Ectodermal cell (in vitro differentiated cells): ENCODE data around the gene VTI1A.

ENCODE experiments used
- H3K27ac ChIP-seq: 2 replicates; pipeline ENCODE4 v1.7.0; 2013; ENCODE audit warnings: mild to moderate bottlenecking, low read depth, low read length; ENCODE audit not compliant: insufficient read depth, poor library complexity, severe bottlenecking
- H3K27me3 ChIP-seq: 2 replicates; pipeline ENCODE4 v1.7.0; 2013; ENCODE audit warnings: mild to moderate bottlenecking, low read length; ENCODE audit not compliant: insufficient read depth, control insufficient read depth, poor library complexity, severe bottlenecking
- H3K36me3 ChIP-seq: one replicate; pipeline ENCODE4 v1.7.0; 2013; ENCODE audit warnings: low read length; ENCODE audit not compliant: control insufficient read depth, insufficient read depth
- H3K4me1 ChIP-seq: one replicate; pipeline ENCODE4 v1.7.0; 2013; ENCODE audit warnings: low read length; ENCODE audit not compliant: control insufficient read depth, insufficient read depth
- H3K4me3 ChIP-seq: 2 replicates; pipeline ENCODE4 v1.7.0; 2013; ENCODE audit warnings: low read depth, low read length, control low read depth; ENCODE audit not compliant: insufficient read depth
- H3K9me3 ChIP-seq: 2 replicates; pipeline ENCODE4 v1.7.0; 2013; ENCODE audit warnings: mild to moderate bottlenecking, low read length, moderate library complexity; ENCODE audit not compliant: control insufficient read depth
- WGBS, 2 experiments: methylation state at CpG; one replicate each; pipeline ENCODE4 v1.1.7; 2013; ENCODE audit warnings: missing lambda C conversion rate in 2 of 2; 5-methylcytosine and 5-hydroxymethylcytosine counted together

VTI1A gene

DNA sequence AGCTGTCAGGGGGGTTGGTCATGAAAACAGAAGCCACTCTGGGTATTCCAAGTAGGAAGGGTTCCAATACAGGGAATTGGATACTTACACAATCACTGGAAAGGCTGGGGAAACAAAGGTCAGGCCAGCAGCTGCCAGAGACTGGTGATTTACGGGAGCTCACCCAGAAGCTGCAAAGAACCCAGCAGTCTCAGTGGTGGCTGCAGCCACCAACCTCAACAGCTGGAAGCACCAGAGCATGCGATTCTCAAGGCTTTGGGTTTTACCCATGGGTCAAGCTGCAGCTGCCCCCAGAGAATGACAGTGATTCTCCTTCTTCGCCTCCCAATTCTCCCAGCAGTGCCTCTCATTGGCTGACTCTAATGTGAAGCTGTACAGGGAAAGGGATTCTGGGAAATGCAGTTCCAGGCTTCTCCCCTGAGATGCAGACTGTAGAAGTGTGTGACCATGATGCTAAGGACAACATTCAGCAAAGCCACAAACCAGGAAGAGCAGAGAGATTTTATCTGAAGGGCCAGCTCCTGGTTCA is 395.9 kb downstream of the VTI1A start:
- no peaks in the 10 kb centered on the region for H3K9me3 ChIP-seq
- 73 to 76% methylated on average over 3 of the region's 3 CpGs for WGBS, 2 experiments
- H3K4me1 ChIP-seq: peaks cover 16% of the 10 kb centered on the region
- no peak overlapping the region for H3K27ac ChIP-seq
- no peaks in the 10 kb centered on the region for H3K27me3 ChIP-seq
- no peak overlapping the region for H3K4me3 ChIP-seq
- no peaks in the 10 kb centered on the region for H3K36me3 ChIP-seq

DNA sequence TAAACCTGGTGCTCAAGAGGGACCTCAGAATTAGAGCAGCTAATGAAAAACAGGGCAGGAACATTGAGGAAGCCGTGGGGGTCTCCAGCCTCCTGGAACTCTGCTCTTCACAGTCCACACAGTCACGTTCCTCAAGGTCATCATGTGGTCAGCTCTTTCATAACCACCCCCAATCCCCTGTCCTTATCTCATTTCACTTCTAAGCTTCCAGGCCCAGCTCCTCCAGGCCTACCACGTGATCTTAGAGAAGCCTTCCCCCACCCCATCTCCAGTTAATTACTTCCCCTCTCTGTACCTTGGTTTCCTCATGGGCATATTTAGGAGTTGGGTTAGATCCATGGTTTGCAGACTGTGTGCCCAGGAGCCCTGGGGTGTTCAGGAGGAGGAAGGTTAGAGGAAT is 396.6 kb downstream of the VTI1A start:
- no peaks in the 10 kb centered on the region for H3K36me3 ChIP-seq
- H3K9me3 ChIP-seq: no peaks in the 10 kb centered on the region
- H3K27ac ChIP-seq: no peak overlapping the region
- peaks cover 9% of the 10 kb centered on the region for H3K4me1 ChIP-seq
- H3K27me3 ChIP-seq: no peaks in the 10 kb centered on the region
- H3K4me3 ChIP-seq: no peak overlapping the region
- WGBS, 2 experiments: 91 to 92% methylated on average over 3 of the region's 3 CpGs

DNA sequence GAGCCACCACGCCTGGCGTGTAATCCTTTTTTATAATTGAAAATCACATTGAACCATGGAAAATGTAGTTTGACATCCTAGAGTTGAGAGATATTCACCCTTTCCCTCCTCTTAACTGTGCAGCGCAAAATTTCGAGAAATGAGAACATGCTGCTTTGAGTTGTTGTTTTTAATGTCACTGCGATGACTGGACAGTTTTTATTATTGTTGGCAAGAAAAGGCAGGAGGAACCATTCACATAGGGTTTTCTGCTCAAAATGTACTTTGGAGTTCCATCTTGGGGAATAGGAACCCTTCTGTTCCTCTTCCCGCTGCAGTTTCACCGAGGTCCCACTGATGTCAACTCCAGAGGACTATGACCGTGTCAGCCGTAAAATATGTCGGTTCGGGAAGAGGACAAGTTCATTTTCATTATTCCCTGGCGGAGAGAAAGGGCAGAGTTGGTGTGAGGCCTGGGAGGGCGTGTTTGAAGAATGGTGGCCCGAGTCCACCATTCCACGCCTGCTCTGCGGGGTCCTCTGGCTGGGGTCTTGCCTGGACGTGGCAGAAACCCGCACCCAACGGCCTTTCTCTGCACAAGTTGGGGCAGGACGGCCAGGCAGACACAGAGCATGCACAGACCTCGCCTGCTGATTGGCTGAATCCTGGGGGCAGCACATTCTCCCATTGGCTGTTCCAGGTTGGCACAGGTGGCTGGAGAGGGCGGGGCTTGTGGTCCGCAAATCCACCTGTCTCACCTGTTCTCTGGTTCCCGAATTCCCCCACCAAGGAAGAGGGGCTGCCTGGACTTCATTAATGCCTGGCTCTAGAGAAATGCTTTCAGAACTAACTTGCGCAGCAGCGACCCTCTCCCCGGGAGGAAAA is 397.9 kb downstream of the VTI1A start:
- WGBS, 2 experiments: 95 to 97% methylated on average over 27 of the region's 27 CpGs
- no peak overlapping the region for H3K27ac ChIP-seq

DNA sequence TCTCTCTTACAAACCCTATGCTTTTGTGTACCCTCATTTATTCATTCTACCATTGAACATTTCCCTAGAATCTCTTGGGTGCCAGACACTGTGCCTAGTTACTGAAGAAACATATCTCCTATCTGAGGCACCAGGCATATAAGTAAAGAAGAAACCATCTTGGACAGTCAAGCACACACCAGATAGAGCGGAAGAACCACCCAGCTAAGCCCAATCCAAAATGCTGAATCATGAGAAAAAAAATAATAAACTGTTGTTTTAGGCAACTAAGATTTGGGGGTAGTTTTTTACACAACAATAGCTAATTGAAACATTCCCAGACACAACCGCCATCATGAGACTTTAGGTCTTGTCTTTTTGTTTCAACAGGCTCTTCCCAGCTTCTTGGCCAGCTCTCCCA is 400.8 kb downstream of the VTI1A start:
- Histone ChIP-seq H3K27ac (no peak overlapping the region), H3K9me3 (no peaks in the 10 kb centered on the region), H3K4me1 (no peaks in the 10 kb centered on the region), H3K4me3 (no peak overlapping the region), H3K36me3 (no peaks in the 10 kb centered on the region), H3K27me3 (no peaks in the 10 kb centered on the region)
- 87 to 96% methylated on average over 2 of the region's 2 CpGs for WGBS, 2 experiments

More for the DNA sequence above, 397.9 kb downstream of the VTI1A start:
- Histone ChIP-seq H3K9me3 (no peaks in the 10 kb centered on the region), H3K36me3 (no peaks in the 10 kb centered on the region), H3K4me3 (no peak overlapping the region), H3K27me3 (no peaks in the 10 kb centered on the region), H3K4me1 (no peaks in the 10 kb centered on the region)

DNA sequence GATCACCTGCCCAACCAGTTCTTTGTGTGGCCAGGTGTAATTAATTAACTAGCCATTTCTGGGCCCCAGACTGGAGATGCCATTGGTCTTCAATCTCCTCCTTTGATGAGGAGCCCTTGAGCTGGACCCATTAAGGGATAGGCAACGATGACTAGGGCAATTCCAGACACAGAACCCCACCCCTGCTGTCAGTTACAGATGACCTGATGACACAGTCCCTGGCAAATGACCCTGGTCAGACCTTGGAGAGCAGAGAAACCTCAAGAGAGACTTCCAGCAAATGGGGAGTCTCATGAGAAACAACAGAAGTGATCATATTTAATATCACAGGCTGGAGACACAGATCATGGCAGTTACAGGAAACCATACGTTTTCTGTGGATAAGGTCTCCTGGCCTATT is 401.2 kb downstream of the VTI1A start:
- 85 to 96% methylated on average over 2 of the region's 2 CpGs for WGBS, 2 experiments

DNA sequence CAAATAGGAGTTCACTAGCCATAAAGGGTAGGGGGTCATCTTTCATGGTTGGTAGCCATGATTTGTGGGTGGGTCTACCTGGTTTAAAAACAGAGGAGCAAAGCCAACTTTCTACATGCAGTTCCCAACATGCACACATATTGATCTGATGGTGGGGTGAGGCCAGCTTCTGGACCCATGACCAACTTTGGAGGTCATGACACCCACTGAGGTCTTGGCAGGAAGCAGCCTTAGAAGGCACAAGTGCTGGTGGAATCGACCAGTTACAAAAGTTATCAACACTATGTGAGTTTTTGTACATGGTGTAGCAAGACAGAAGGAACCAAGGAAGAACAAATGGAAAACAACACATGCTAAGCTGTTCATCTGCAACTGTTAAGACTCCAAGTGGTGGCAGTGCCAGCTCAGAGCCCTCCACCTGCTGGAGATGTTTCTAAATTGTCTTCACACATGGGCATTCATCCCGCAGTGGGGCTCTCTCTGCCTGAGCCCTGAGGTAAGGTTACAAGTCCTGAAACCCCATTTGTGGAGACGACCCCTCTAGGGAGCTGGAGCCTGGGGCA is 401.9 kb downstream of the VTI1A start:
- 90 to 91% methylated on average over 3 of the region's 3 CpGs for WGBS, 2 experiments

More for the DNA sequence above, 401.2 kb downstream of the VTI1A start:
- Histone ChIP-seq H3K36me3 (no peaks in the 10 kb centered on the region), H3K4me3 (no peak overlapping the region), H3K27me3 (no peaks in the 10 kb centered on the region), H3K4me1 (no peaks in the 10 kb centered on the region), H3K27ac (no peak overlapping the region), H3K9me3 (no peaks in the 10 kb centered on the region)

DNA sequence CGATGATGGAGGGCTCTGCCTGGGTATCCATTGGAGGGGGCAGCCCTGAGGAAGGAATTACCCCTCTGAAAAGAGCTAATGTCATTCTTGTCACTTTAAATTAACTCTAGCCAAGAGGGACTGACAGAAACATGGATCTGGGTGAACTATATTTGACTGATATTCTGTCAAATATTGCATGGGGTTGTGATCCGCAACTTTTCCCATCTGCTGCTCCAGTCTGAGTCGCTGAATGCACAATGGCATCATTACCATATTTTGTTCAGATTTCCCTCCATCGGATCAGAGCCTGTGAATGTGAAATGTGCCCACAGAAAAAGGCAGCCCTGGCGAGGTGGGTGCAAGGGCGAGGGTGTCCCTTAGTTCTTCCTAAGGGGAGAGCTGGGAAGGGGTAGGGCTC is 402.5 kb downstream of the VTI1A start:
- Histone ChIP-seq H3K9me3 (no peaks in the 10 kb centered on the region), H3K4me1 (no peaks in the 10 kb centered on the region), H3K27me3 (no peaks in the 10 kb centered on the region), H3K4me3 (no peak overlapping the region), H3K27ac (no peak overlapping the region), H3K36me3 (no peaks in the 10 kb centered on the region)
- WGBS, 2 experiments: 94 to 97% methylated on average over 6 of the region's 6 CpGs

More for the DNA sequence above, 401.9 kb downstream of the VTI1A start:
- no peaks in the 10 kb centered on the region for H3K9me3 ChIP-seq
- H3K4me3 ChIP-seq: no peak overlapping the region
- H3K27ac ChIP-seq: no peak overlapping the region
- no peaks in the 10 kb centered on the region for H3K36me3 ChIP-seq
- no peaks in the 10 kb centered on the region for H3K4me1 ChIP-seq
- H3K27me3 ChIP-seq: no peaks in the 10 kb centered on the region

DNA sequence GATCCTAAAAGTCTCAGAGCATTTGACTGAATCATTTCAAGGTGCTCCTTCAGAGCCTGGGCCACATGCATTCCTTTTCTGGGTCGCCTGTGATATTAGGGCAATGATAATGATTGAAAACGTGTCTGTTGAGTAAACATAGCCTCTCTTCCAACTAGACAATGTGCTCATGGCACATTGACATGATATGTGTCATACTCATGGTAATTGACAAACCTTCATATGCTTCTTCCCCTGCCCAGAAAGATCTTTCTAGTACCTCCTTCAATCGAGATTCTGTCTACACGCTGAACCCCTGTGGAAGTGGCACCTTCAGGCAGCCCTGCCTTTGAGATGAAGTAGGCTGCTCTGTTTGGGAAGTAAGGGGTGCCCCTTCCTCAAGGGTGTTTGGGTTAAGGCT is 404.2 kb downstream of the VTI1A start:
- H3K27me3 ChIP-seq: no peaks in the 10 kb centered on the region
- H3K4me1 ChIP-seq: no peaks in the 10 kb centered on the region
- H3K36me3 ChIP-seq: no peaks in the 10 kb centered on the region
- no peaks in the 10 kb centered on the region for H3K9me3 ChIP-seq
- H3K4me3 ChIP-seq: no peak overlapping the region
- WGBS, 2 experiments: 91 to 94% methylated on average over 4 of the region's 4 CpGs
- no peak overlapping the region for H3K27ac ChIP-seq

DNA sequence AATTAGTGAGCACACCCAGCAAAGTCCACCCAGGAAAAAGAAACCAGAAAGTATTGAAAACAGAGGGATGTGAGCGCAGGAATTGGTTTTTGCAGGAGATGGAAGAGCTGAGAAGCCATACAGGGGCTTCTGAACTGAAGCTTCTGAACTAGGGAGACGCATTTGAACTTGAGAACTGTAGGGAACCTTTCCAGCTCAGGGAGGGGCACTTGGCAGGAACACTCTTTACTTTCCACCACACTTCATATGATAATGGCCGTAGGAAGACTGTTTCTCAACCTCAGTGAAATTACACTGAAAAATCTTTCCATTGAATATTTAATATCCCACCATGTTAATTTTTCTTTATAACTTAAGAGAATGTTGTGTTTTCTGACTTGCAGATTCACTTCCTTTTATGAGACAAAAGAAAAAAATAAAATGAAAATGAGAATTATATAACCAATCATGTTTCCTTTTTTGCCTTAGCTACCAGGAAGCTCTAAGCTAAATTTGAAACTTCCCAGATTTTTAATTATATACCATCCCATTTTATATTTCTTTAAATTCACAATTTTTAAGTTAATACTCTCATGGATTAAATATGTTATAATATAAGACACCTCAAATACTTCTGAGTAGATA is 404.7 kb downstream of the VTI1A start:
- H3K27me3 ChIP-seq: no peaks in the 10 kb centered on the region
- no peaks in the 10 kb centered on the region for H3K4me1 ChIP-seq
- no peaks in the 10 kb centered on the region for H3K36me3 ChIP-seq
- H3K27ac ChIP-seq: no peak overlapping the region
- no peaks in the 10 kb centered on the region for H3K9me3 ChIP-seq
- H3K4me3 ChIP-seq: no peak overlapping the region
- WGBS, 2 experiments: 83 to 84% methylated on average over 3 of the region's 3 CpGs

DNA sequence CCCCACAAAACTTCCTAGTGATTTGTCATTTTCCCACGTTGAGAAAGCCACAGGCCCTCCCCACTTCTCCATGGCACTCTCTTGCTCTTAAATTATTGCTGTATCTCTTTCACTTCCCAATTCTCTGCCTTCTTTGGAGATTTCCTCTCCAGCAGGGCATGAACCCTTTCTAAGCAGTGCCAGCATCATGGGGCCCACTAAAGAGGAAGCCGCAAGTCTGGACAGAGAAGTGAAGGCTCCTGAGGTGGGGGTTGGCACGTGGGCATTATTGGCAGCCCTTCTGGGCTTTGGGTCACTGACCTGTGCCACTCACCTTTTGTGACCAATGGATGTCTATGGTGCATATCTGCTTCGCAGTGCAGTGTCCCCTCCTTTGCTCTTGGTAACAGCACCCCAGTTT is 405.3 kb downstream of the VTI1A start:
- Histone ChIP-seq H3K9me3 (no peaks in the 10 kb centered on the region), H3K27ac (no peak overlapping the region), H3K27me3 (no peaks in the 10 kb centered on the region), H3K4me1 (no peaks in the 10 kb centered on the region), H3K4me3 (no peak overlapping the region), H3K36me3 (no peaks in the 10 kb centered on the region)
- WGBS, 2 experiments: 88 to 93% methylated on average over 4 of the region's 4 CpGs
